ENCODE data around the gene IFI35. TPM values are rescaled to one million over a fixed set of nuclear protein-coding genes. Genes with fewer than 3 reads are reported as not detected.

IFI35 gene
- total and polyA plus RNA-seq, 9 of the 15 experiments (the other 6 are each of a cell fraction or from before 2014, with no cell fraction given), result 4.4 to 13.1 (median 10.2) TPM

DNA sequence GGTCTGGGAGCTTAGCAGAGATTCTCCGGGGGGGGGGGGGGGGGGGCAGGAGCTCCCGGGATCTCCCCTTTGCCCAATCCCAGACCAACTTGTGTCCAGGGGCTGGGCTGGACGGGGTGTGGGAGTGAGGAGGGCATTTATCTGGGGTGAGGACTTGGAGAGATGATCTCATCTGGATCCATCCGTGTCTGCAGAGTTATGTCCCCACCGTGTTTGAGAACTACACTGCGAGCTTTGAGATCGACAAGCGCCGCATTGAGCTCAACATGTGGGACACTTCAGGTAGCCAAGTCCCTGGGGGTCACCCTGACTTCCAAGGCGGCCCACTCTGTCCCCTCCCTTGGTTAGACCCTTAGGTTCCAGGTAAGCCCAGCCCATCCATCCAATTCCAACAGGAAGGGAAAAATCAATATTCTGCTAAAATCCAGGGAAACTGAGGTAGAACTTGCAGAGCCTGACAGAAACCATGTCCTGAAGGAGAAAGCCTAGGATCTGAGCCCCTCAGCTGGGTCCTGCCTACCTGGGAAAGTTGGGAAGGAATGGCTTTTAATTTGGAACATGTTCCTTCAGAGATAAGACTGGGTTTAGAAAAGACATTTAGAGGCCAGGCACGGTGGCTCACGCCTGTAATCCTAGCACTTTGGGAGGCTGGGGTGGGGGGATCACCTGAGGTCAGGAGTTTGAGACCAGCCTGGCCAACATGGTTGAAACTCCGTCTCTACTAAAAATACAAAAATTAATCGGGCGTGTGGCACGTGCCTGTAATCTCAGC is 19.4 kb downstream of the IFI35 start:
- peak overlapping the region in 1 of 2 experiments; percentile 40; a peak in 1 of 4 replicates for H3K9ac ChIP-seq (ENCODE audit: insufficient read depth in 1 of 2, low read depth in 2 of 2, low read length in 2 of 2)
- H3K79me2 ChIP-seq (ENCODE audit: control insufficient read depth, insufficient read depth, low read length), result peaks cover 12% of the 10 kb centered on the region; the same call in 2 of the 3 replicates
- H3K4me2 ChIP-seq (ENCODE audit: insufficient read depth, low read length), result no peak overlapping the region
- no peaks in the 10 kb centered on the region for H3K36me3 ChIP-seq (ENCODE audit: control insufficient read depth, insufficient read depth, low read length)
- ChIA-PET CTCF (ENCODE audit: low intra/inter-chr PET ratio) (no interaction called here), POLR2A (interaction anchor here (1.0 kb wide), 1 partner anchor 63 kb away, joined by 3 read pairs; no protein-coding TSS in a partner anchor)
- WGBS (ENCODE audit: insufficient coverage, low coverage, missing lambda C conversion rate), result 48% methylated on average over 14 of the region's 16 CpGs
- H2AFZ ChIP-seq (ENCODE audit: low read depth, low read length), result no peak overlapping the region
- peaks cover 5 to 56% of the 10 kb centered on the region in 2 experiments for H3K4me1 ChIP-seq (replicated peaks in 1 of 2; ENCODE audit: control insufficient read depth in 2 of 2, insufficient read depth in 2 of 2, low read length in 2 of 2)
- BruUV-seq (replicated peaks), result no TSS peak
- intact Hi-C loops (cut with micrococcal nuclease) (loop anchor here (2.0 kb wide), 1 partner anchor 99 kb away; the partner anchor contains the start of gene BRCA1), in situ Hi-C loops (cut with MboI) (no loop called here)
- TF ChIP-seq MBD2 (IDR thresholded peaks at IDR 0.05; ENCODE audit: borderline replicate concordance, low read depth) (no peak), JUND (IDR thresholded peaks at IDR 0.05; ENCODE audit: borderline replicate concordance, low read depth, low read length) (0 out of 2 replicates have a peak, but pooled peaks have one; percentile 12), JUND (tag; IDR thresholded peaks at IDR 0.05; ENCODE audit: borderline replicate concordance, low read depth, low read length) (no peak), MYNN (IDR thresholded peaks at IDR 0.05) (0 out of 2 replicates have a peak, but pooled peaks have one; percentile 59), MYNN (CRISPR knock-in tag; IDR thresholded peaks at IDR 0.05) (no peak)
- TF ChIP-seq, protein P1, sequence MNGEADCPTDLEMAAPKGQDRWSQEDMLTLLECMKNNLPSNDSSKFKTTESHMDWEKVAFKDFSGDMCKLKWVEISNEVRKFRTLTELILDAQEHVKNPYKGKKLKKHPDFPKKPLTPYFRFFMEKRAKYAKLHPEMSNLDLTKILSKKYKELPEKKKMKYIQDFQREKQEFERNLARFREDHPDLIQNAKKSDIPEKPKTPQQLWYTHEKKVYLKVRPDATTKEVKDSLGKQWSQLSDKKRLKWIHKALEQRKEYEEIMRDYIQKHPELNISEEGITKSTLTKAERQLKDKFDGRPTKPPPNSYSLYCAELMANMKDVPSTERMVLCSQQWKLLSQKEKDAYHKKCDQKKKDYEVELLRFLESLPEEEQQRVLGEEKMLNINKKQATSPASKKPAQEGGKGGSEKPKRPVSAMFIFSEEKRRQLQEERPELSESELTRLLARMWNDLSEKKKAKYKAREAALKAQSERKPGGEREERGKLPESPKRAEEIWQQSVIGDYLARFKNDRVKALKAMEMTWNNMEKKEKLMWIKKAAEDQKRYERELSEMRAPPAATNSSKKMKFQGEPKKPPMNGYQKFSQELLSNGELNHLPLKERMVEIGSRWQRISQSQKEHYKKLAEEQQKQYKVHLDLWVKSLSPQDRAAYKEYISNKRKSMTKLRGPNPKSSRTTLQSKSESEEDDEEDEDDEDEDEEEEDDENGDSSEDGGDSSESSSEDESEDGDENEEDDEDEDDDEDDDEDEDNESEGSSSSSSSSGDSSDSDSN (IDR thresholded peaks at IDR 0.05; ENCODE audit: borderline replicate concordance in 1 of 2, low read depth in 2 of 2, low read length in 2 of 2), result no peak
- ATAC-seq (no peak), DNase-seq (ENCODE audit: extremely low read depth in 1 of 4, low spot score in 3 of 4) (peak in 1 of 4 experiments; percentile 43), FAIRE-seq (no peak)
- H4K20me1 ChIP-seq (replicated peaks; ENCODE audit: control insufficient read depth, insufficient read depth, low read length), result no peaks in the 10 kb centered on the region
- no peaks in the 10 kb centered on the region for H3K9me3 ChIP-seq (replicated peaks; ENCODE audit: control insufficient read depth, insufficient read depth, low read depth, low read length)
- H3K9me1 ChIP-seq (ENCODE audit: control insufficient read depth, insufficient read depth, low read length), result no peaks in the 10 kb centered on the region
- no peak overlapping the region for H3K4me3 ChIP-seq
- no peak overlapping the region for H3K27ac ChIP-seq (ENCODE audit: extremely low read depth, low read depth, low read length)
- H3K27me3 ChIP-seq (ENCODE audit: control insufficient read depth in 2 of 2, insufficient read depth in 2 of 2, low read length in 2 of 2), result no peaks in the 10 kb centered on the region
